Neural cell (in vitro differentiated cells): ENCODE measurements around the gene PRICKLE2.

ENCODE experiments used
- CTCF ChIP-seq: fragments of 450-650 bp; IDR thresholded peaks from 2 replicates; pipeline ENCODE4 v1.5.1; 2014; ENCODE audit warnings: antibody characterized with exemption, mild to moderate bottlenecking, moderate library complexity; ENCODE audit not compliant: poor library complexity, severe bottlenecking
- EP300 ChIP-seq: fragments of 450-650 bp; conservative IDR thresholded peaks from 2 replicates; pipeline ENCODE4 v1.6.1; 2014; ENCODE audit warnings: antibody characterized with exemption, mild to moderate bottlenecking, moderate library complexity; ENCODE audit not compliant: poor library complexity, severe bottlenecking

- no peak for TF ChIP-seq CTCF
- TF ChIP-seq EP300 = no peak
These were observed 29.2 kb upstream of the PRICKLE2 start for GRCh38 chr3:64254443-64254842.
